GM12801 (cell line): Measurements from ENCODE around the gene SDHA.

ENCODE experiments used
- CTCF ChIP-seq: IDR thresholded peaks from one replicate; pipeline ENCODE4 v1.5.1; 2011; ENCODE audit warnings: control low read depth; ENCODE audit not compliant: insufficient read length; ENCODE audit errors: extremely low read depth

The SDHA gene

GRCh38 chr5:219991-220390, 1.9 kb downstream of the SDHA start:
- no peak for TF ChIP-seq CTCF

DNA sequence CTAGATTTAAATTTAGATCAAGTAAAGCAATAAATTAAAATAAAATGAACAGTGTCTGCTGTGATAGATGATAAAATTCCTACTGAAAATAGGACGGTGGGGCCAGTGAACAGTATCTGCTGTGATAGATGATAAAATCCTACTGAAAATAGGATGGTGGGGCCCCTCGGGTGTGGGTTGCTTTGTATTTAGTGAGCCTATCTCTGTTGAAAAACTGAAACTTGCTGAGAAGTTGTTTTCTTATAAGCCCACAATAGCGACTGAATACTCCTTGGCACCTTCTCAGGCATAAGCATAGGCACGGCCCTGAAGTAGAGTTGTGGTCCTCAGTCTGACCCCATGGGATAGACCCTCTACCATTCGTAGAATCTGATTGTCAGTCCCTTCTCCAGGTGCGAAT, 5.7 kb downstream of the SDHA start:
- no peak for TF ChIP-seq CTCF

DNA sequence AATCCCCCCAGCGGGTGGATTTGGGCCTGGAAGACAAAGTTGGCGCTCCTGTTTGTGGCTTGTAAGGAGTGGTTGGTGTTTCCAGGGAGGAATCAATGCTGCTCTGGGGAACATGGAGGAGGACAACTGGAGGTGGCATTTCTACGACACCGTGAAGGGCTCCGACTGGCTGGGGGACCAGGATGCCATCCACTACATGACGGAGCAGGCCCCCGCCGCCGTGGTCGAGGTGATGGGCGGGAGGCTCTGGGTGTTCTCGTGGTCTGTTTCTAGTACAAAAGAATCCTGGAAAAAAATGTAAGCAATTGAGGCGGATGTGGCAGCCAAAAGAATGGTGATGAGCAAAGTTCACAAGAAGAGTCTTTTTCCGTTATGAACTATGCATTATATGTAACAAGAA, 7.2 kb downstream of the SDHA start:
- TF ChIP-seq CTCF: no peak

DNA sequence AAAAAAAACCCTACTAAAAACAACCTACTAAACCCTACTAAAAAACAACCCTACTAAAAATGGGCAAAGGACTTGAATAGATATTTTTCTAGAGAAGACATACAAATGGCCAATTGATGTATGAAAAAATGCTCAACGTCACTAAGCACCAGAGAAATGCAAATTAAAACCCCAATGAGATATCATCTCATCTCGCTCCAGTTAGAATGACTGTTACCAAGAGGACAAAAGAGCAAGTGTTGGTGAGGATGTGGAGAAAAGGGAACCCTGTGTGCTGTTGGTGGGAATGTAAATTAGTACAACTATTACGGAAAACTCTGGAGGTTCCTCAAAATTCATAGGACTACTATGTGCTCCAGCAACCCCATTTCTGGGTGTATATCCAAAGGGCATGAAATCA, 10.8 kb downstream of the SDHA start:
- no peak for TF ChIP-seq CTCF

DNA sequence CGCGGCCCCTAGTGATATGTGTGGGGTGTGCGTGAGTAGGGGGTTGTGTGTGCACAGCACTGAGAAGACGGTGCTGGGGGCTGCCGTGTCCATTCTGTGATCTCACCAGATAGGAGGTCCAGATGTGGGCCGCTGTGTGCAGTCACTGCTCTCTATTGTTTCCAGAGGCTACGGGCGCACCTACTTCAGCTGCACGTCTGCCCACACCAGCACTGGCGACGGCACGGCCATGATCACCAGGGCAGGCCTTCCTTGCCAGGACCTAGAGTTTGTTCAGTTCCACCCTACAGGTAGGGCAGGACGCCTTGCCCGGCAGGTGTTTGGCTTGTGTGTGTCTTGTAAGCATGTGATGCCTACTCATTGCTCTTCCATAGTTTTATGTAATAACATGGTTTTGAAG, 12.6 kb downstream of the SDHA start:
- no peak for TF ChIP-seq CTCF

DNA sequence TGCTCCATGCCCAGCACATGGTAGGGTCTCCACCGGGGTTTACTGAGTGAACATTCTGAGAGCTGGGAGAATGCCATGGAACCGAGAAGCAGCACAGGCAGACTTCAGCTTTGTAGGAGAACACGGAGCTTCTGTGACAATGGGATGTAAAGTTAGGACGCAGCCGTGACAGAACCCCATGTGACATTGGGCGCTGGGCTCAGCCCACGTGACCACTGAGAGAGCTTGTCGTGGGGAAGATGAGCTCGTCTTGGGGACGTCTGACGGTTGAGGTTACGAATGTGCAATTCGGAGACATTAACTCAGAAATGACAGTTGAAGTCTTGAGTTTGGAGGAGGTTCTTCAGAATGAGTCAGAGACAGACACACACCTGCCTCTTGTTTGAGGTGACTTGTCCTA, 13.5 kb downstream of the SDHA start:
- no peak for TF ChIP-seq CTCF

DNA sequence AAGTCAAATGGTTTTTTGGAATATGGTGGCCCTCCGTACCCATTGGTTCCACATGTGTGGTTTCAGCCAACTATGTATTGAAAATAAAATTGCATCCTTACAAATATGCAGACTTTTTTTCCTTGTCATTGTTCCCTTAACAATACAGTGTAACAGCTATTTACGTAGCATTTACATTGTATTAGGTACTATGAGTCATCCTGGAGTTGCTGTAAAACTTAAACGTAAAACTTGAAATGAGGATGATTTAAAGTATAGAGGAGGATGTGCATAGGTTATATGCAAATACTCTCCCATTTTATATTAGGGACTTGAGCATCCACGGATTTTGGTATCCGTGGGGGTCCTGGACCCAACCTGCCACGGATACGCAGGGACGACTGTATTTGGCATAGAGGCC, 16.3 kb downstream of the SDHA start:
- TF ChIP-seq CTCF: no peak

DNA sequence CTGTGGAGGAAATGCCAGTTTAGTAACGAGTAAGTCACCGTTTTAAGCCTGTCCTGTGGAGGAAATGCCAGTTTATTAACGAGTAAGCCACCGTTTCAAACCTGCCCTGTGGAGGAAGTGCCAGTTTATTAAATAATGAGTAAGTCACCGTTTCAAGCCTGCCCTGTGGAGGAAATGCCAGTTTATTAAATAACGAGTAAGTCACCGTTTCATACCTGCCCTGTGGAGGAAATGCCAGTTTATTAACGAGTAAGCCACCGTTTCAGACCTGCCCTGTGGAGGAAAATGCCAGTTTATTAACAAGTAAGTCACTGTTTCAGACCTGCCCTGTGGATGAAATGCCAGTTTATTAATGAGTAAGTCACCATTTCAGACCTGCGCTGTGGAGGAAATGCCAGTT, 34.4 kb downstream of the SDHA start:
- no peak for TF ChIP-seq CTCF
